EH (cell line): Measurements from ENCODE around the gene RNU4-1.
A peak's percentile ranks its signal among the peaks of the same experiment; 100 is the strongest.
"Not testable (repeated sequence)": the region's sequence is repeated elsewhere in the genome, so short reads cannot be mapped to it uniquely, and the experiment has no call there.

ENCODE experiments used
- DNase-seq: peaks from one replicate; pipeline ENCODE4 v3.0.0-alpha.2; 2015; ENCODE audit warnings: low read depth

Gene RNU4-1

GRCh38 chr12:120292661-120293531 is at the start of gene RNU4-1:
RNU4-1 (minus strand) TSS chr12:120293237.
- DNase-seq: peak; percentile 96

GRCh38 chr12:120342175-120343038 is 49.4 kb upstream of the RNU4-1 start:
- DNase-seq: no peak

GRCh38 chr12:120339256-120339655 is 46.2 kb upstream of the RNU4-1 start:
- no peak for DNase-seq

GRCh38 chr12:120337730-120338129 is 44.7 kb upstream of the RNU4-1 start:
- no peak for DNase-seq

DNA sequence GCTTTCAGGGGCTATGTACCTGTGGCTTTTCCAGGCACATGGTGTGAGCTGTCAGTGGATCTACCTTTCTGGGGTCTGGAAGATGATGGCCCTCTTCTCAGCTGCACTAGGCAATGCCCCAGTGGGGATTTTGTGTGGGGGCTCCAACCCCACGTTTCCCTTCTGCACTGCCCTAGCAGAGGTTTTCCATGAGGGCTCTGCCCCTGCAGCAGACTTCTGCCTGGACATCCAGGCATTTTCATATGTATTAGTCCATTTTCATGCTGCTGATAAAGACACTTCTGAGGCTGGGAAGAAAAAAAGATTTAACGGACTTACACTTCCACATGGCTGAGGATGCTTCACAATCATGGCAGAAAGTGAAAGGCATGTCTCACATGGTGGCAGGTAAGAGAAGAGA is 43.4 kb upstream of the RNU4-1 start:
- not testable (repeated sequence) for DNase-seq

DNA sequence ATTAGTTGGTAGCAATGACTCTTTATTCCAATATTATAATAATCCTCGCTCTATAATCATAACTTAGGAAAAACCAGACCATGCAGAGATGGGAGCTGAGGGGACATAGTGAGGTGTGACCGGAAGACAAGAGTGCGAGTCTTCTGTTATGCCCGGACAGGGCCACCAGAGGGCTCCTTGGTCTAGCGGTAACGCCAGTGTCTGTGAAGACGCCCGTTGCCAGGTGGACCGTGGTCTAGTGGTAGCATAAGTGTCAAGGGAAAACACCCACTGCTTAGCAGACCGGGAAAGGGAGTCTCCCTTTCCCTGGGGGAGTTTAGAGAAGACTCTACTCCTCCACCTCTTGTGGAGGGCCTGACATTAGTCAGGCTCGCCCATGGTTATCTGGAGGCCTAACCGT is 42.4 kb upstream of the RNU4-1 start:
- DNase-seq: peak; percentile 57

DNA sequence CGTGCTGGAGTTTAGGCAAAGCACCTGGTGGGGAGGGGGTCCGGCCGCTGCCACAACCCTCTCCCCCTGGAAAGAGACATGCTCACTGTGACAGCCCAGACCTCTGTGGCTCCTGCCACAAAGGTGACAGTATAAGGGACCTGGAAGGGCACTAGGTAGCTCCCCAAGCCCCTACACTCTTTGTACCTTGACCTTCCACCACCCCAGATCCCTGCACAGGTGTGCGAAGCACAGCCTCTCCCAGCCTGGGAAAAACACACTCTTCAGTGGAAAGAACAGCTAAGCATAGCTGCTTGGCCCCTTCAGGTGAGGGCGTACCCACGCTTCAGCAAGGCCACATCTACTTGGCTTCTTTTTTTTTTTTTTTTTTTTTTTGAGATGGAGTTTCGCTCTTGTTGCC is 39.5 kb upstream of the RNU4-1 start:
- DNase-seq: no peak

GRCh38 chr12:120332041-120332440 is 39.0 kb upstream of the RNU4-1 start:
- DNase-seq: no peak

DNA sequence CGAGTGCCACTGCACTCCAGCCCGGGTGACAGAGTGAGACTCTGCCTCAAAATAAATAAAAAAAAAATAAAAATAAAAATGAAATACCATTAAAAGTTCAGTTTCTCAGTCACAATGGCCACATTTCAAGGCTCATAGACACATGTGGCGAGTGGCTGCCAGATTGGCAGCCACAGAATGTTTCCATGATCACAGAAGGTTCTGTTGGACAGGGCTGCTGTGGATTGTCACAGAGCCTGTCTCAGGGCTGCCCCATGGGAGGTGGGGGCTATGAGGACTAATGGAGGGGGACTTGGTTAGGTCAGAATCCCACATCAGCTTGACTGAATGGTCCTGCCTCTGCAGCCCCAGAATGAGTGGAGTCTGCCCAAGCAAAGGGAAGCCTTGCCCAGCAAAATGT is 38.4 kb upstream of the RNU4-1 start:
- DNase-seq: no peak

DNA sequence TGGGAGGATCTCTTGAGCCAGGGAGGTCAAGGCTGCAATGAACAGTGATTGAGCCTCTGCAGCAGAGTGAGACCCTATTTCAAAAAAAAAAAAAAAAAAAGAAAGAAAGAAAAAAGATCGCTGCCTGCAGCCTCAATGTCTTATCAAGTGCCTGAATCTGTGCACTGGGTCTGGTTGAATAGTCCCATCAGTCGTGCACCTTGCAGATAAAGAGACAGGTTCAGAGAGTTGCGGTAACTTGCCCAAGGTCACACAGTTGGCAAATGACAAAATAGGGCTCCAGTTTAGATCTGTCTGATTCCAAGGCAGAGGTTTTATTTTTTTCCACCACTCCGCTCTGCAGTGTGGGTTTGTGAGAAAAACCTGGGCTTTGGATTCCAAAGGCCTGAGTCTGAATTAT is 35.2 kb upstream of the RNU4-1 start:
- no peak for DNase-seq

- no peak for DNase-seq
Measured at GRCh38 chr12:120327593-120327992, 34.6 kb upstream of the RNU4-1 start, which contains the start of gene PLA2G1B. PLA2G1B (minus strand) TSS chr12:120327779; CDS start chr12:120327753, 26 bp downstream.

GRCh38 chr12:120324841-120325417 is 31.9 kb upstream of the RNU4-1 start:
- no peak for DNase-seq

- no peak for DNase-seq
Measured at GRCh38 chr12:120323772-120324171, 30.7 kb upstream of the RNU4-1 start.

DNA sequence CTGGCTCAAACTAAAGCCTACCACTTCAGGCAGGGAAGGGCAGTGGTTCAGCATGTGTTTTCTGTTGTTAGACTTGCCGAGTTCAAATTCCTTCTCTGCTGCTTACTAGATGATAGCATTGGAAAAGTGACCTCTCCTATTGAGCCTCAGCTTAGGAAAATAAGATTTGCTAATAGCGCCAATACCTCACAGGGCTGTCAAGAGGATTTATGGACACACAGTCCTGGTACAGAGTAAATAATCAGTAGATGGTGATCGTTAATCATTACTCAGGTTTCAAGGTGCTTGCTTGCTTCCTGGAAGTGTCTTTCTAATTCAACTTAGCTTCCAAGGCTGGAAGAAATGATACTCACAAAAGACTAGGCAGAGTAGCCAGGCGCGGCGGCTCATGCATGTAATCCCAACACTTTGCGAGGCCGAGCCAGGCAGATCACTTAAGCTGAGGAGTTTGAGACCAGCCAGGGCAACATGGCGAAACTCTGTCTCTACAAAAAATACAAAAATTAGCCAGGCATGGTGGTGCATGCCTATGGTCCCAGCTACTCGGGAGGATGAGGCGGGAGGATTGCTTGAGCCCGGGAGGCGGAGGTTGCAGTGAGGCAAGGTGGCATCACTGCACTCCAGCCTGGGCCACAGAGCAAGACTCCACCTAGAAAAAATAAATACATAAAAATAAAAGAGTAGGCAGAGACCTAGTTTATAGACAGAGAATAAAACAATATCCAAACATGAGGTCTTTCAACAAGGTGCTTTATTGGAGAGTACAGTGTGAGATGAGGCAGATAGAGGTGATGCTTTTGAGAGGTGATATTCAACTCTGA is 28.6 kb upstream of the RNU4-1 start:
- DNase-seq: no peak

DNA sequence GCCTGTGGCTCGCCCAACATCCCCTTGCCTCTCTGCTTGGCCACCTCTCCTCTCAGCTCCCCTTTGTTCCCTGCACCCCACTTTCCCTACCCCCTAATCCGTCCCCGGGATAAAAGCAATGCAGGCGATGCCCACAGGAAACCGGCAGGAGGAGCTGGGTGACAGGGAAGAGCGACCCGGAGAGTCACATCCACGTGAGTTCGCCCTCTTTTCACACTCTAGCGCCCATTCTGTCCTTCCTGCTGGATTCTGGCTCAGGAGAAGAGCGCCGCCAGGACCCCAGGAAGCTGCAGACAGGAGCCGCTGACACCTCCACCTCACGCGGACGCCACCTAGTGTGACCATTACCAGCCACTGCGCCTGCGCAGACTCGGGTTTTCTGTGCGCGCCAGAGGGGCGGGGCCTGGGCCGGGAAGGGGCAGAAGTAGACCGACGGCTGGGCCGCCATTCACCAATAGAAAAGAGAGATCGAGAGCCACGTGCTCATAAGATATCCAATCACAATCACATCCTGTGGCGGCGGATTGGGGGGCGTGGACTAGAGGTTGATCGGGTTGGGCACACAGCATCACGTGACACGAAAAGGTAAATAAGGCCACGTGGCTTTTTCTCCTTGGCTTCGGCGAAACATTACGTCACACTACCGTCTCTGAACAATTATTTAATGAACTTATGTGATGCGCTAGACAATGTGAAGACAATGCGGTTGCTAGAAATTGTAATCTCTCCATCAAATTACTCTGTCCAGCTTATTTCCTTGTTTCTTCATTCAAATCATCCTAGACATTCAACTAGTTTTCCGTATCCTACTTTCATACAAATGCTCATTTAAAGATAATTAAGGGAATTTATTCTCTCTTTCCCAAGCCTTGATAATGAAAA is 24.4 kb upstream of the RNU4-1 start:
- DNase-seq: peak; percentile 100

DNA sequence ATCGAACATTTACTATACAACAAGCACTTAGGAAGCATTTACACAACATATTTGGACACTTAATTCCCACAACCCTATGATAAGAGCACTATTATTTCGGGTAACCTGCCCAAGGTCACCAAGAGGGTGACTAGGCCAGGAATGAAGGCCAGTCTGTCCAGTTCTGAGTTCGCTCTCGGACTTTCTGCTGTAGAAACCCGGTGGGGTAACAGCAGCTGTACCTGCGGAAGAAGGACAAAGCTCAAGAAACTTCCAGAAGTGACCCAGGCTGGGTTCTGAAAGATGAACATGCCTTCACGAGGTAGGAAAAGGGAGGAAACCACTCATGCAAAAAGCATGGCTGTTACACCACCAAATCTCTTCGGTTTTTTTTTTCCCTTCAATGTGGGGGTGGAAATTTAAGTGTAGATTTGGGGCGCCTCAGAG is 23.8 kb upstream of the RNU4-1 start:
- no peak for DNase-seq

- no peak for DNase-seq
Measured at GRCh38 chr12:120314220-120314619, 21.2 kb upstream of the RNU4-1 start.

DNA sequence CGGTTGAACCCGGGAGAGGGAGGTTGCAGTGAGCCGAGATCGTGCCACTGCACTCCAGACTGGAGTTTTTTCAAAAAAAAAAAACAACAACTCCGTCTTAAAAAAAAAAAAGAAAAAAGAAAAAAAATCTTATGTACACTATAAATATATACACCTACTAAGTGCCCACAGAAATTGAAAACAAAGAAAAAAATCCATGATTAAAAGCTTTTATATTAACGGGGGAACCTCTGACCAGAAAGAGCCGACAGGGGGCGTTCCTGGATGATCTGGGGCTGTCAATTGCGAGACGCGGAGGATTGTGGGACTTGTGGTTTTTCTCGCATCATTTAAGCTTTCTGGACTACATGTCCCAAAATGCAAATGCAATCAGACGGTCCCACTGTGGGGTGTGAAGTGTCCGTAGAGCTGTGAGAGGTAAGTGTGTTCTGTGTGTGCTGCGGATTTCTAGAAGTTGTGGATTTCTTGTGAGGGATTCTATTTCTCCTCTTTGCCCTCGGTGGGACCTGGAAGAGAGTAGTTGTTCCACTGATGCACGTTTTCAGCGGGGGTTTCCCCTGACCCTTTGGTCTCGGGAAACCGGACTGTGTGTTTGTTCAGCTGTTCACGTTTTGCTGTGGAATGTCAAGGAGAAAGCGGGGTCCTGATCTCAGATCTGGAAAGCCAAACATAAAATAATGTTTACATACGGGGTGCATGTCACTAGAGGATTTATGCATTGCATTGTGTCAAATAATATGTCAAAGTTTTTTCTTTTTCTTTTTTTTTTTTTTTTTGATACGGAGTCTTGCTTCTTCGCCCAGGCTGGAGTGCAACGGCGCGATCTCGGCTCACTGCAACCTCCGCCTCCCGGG is 9.2 kb upstream of the RNU4-1 start, which contains the start of gene SIRT4:
TSS of gene SIRT4 (plus strand) at position 360 of the 854 bp plus-strand sequence. CDS start 1,241 bp downstream, outside the sequence.
- DNase-seq: peak; percentile 95

DNA sequence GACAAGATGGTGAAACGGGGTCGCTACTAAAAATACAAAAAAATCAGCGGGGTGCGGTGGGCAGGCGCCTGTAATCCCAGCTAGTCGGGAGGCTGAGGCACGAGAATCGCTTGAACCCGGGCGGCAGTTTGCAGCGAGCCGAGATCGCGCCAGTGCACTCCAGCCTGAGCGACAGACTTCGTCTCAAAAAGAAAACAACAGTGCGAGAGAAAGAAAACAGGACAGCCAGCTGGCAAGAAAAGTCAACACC is 701 bp downstream of the RNU4-1 start:
- no peak for DNase-seq
